ENCODE data around the gene FBXO41. TPM values are rescaled to one million over a fixed set of nuclear protein-coding genes. Genes with fewer than 3 reads are reported as not detected.

Gene FBXO41
- total RNA-seq, 3 donors from 2014 or later (not counting 1 experiment from before 2014, with no cell fraction given) = 11.5 to 16.4 (median 13.8) TPM

GRCh38 chr2:73255907-73256617 is 28.2 kb downstream of the FBXO41 start:
- Histone ChIP-seq H3K27ac (ENCODE audit: low read length) (no peak overlapping the region), H3K4me1 (ENCODE audit: control insufficient read depth, insufficient read depth, low read length) (no peaks in the 10 kb centered on the region), H3K36me3 (ENCODE audit: control insufficient read depth, insufficient read depth, low read length) (peaks cover 34% of the 10 kb centered on the region), H3K4me3 (ENCODE audit: low read length) (no peak overlapping the region), H3K27me3 (ENCODE audit: control insufficient read depth, insufficient read depth, low read length) (no peaks in the 10 kb centered on the region), H3K9me3 (ENCODE audit: control insufficient read depth, insufficient read depth, low read length) (no peaks in the 10 kb centered on the region)
- no peak overlapping the region for H3K4me3 Mint-ChIP-seq
- intact Hi-C loops (cut with micrococcal nuclease) = no loop called here
- TF ChIP-seq, protein P1, sequence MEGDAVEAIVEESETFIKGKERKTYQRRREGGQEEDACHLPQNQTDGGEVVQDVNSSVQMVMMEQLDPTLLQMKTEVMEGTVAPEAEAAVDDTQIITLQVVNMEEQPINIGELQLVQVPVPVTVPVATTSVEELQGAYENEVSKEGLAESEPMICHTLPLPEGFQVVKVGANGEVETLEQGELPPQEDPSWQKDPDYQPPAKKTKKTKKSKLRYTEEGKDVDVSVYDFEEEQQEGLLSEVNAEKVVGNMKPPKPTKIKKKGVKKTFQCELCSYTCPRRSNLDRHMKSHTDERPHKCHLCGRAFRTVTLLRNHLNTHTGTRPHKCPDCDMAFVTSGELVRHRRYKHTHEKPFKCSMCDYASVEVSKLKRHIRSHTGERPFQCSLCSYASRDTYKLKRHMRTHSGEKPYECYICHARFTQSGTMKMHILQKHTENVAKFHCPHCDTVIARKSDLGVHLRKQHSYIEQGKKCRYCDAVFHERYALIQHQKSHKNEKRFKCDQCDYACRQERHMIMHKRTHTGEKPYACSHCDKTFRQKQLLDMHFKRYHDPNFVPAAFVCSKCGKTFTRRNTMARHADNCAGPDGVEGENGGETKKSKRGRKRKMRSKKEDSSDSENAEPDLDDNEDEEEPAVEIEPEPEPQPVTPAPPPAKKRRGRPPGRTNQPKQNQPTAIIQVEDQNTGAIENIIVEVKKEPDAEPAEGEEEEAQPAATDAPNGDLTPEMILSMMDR (IDR thresholded peaks at IDR 0.05) = no peak
- WGBS (ENCODE audit: insufficient coverage) = 84% methylated on average over 5 of the region's 5 CpGs
- ATAC-seq (no peak), DNase-seq (no peak)
- no peaks in the 10 kb centered on the region for H3K27me3 Mint-ChIP-seq (ENCODE audit: low read depth in 2 of 2)
- peaks cover 0 to 5% of the 10 kb centered on the region in 2 donors for H3K4me1 Mint-ChIP-seq
- no peaks in the 10 kb centered on the region for H3K36me3 Mint-ChIP-seq
- H3K9me3 Mint-ChIP-seq = no peaks in the 10 kb centered on the region
- no peak overlapping the region for H3K27ac Mint-ChIP-seq

DNA sequence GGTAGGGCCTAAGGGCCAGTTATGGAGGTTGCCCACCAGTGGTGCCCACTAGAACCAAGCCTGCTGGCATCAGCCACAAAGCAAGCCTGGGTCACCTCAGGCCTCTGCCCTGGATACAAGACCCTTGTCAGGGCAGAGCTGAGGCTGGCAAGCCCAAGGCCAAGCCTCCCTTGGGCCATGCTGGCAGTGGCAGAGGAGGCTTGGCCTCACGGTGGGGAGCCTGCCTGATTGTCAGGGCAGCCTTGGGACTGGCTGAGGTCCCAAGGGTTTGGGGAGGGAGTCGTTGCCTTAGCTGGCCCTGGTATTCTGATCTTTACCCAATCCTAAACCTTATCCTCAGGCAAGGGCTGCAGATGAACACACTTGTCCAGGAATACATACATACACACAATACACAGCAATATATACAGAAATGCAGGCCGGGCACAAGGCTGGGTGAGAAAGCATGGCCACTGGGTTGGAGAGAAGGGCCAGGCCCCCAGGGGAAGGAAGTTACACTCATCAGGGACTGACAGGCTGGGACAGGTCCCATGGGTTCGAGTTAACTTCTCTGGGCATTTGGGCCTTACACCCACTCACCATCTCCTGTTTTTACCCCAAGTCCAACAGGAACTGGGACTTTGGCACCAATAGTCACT is 29.2 kb downstream of the FBXO41 start:
- 81% methylated on average over 4 of the region's 4 CpGs for WGBS (ENCODE audit: insufficient coverage)
- TF ChIP-seq, protein P1 (IDR thresholded peaks at IDR 0.05) = no peak
- Mint-ChIP-seq H3K36me3 (peaks cover 8% of the 10 kb centered on the region), H3K27me3 (ENCODE audit: low read depth in 2 of 2) (no peaks in the 10 kb centered on the region), H3K27ac (no peak overlapping the region), H3K4me3 (no peak overlapping the region), H3K4me1 (peaks cover 0 to 5% of the 10 kb centered on the region in 2 donors), H3K9me3 (no peaks in the 10 kb centered on the region)
- Histone ChIP-seq H3K4me1 (ENCODE audit: control insufficient read depth, insufficient read depth, low read length) (no peaks in the 10 kb centered on the region), H3K27me3 (ENCODE audit: control insufficient read depth, insufficient read depth, low read length) (no peaks in the 10 kb centered on the region), H3K4me3 (ENCODE audit: low read length) (no peak overlapping the region), H3K9me3 (ENCODE audit: control insufficient read depth, insufficient read depth, low read length) (no peaks in the 10 kb centered on the region), H3K27ac (ENCODE audit: low read length) (no peak overlapping the region), H3K36me3 (ENCODE audit: control insufficient read depth, insufficient read depth, low read length) (peaks cover 43% of the 10 kb centered on the region)
- DNase-seq (no peak), ATAC-seq (no peak)
- intact Hi-C loops (cut with micrococcal nuclease) = no loop called here

DNA sequence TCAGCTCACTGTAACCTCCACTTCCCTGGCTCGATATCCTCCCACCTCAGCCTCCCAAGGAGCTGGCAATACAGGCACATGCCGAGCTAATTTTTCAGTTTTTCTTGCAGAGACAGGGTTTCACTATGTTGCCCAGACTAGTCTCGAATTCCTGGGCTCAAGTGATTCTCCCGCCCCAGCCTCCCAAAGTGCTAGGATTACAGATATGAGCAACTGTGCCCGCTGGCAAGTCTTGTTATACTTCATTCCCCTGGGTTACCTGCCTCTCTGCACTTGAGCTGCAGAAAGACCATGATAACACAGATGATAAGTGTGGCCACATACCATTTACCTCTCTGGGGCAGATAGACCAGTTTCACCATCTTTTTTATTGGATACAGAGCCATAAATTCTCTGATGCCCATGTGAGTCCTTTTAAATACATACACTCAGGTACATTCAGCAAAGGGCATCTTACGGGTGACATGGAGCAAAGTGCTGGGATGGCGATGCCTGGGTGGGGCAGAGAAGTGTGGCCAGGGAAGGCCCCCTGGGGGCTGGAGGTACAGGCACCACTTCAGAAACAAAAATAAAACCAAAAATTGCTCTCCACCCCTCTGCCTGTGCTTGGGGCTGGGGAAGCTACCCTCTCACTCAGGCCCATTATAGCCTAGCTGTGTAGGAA is 29.8 kb downstream of the FBXO41 start:
- no peaks in the 10 kb centered on the region for H3K27me3 ChIP-seq (ENCODE audit: control insufficient read depth, insufficient read depth, low read length)
- H3K9me3 Mint-ChIP-seq = no peaks in the 10 kb centered on the region
- peaks cover 14% of the 10 kb centered on the region for H3K36me3 Mint-ChIP-seq
- H3K4me3 ChIP-seq (ENCODE audit: low read length) = no peak overlapping the region
- no peaks in the 10 kb centered on the region for H3K9me3 ChIP-seq (ENCODE audit: control insufficient read depth, insufficient read depth, low read length)
- H3K4me1 ChIP-seq (ENCODE audit: control insufficient read depth, insufficient read depth, low read length) = no peaks in the 10 kb centered on the region
- DNase-seq (no peak), ATAC-seq (no peak)
- TF ChIP-seq, protein P1 (IDR thresholded peaks at IDR 0.05) = no peak
- intact Hi-C loops (cut with micrococcal nuclease) = no loop called here
- H3K4me1 Mint-ChIP-seq = peaks cover 0 to 11% of the 10 kb centered on the region in 2 donors
- no peak overlapping the region for H3K27ac Mint-ChIP-seq
- peaks cover 47% of the 10 kb centered on the region for H3K36me3 ChIP-seq (ENCODE audit: control insufficient read depth, insufficient read depth, low read length)
- H3K4me3 Mint-ChIP-seq = no peak overlapping the region
- no peaks in the 10 kb centered on the region for H3K27me3 Mint-ChIP-seq (ENCODE audit: low read depth in 2 of 2)
- 92% methylated on average over 6 of the region's 7 CpGs for WGBS (ENCODE audit: insufficient coverage)
- no peak overlapping the region for H3K27ac ChIP-seq (ENCODE audit: low read length)
